HG03159 (cell line): ENCODE data around the gene GRPEL2.
"Not testable (repeated sequence)": the region's sequence is repeated elsewhere in the genome, so short reads cannot be mapped to it uniquely, and the experiment has no call there.

Source experiments
- ATAC-seq: cut with Tn5 transposase; IDR thresholded peaks from one replicate; pipeline ENCODE4 v1.9.1; 2021; ENCODE audit warnings: mild to moderate bottlenecking, moderate library complexity; ENCODE audit not compliant: unreplicated experiment

Gene GRPEL2

DNA sequence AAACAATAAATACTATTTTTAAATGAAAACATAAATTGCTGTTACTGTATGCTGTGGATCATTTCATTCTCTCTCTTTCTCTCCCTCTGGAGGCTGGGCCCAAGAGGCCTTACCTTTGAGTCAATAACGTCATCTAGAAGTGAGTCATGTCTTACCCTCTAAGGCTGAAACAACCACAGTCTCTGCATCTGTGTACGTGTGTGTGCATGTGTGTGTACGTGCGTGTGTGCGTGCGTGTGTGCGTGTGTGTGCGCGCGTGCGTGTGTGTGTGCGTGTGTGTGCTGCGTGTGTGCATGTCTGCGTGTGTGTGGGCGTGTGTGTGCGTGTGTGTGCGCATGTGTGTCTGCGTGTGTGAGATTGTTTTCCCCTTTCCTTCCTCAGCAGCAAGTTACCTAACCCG is 47.4 kb downstream of the GRPEL2 start:
- no peak for ATAC-seq

DNA sequence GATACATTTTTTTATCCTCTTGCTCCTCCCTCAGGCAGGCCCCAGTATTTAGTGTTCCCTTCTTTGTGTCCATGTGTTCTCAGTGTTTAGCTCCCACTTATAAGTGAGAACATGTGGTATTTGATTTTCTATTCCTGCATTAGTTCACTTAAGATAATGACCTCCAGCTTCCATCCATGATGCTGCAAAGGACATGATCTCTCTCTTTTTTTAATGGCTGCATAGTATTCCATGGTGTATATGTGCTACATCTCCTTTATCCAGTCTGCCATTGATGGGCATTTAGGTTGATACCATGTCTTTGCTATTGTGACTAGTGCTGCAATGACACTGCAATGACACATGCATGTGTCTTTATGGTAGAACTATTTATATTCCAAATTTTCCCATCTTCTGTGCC is 49.7 kb downstream of the GRPEL2 start:
- ATAC-seq = not testable (repeated sequence)

DNA sequence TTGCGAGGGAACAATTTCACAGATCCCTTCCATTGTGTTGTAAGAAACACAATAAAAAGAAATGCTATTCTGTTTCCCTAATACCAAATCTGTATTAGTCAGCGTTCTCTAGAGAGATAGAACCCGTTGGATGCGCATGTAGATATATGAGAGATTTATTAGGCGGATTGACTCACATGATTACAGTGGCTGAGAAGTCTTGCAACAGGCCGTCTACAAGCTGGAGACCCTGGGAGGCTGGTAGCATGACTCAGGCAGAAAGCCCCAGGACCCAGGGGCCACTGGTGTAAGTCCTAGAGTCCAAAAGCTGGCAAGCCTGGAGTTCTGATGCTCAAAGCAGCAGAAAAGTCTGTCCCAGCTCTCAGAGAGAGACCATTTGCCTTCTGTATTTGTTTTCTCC is 52.2 kb downstream of the GRPEL2 start:
- ATAC-seq = no peak

DNA sequence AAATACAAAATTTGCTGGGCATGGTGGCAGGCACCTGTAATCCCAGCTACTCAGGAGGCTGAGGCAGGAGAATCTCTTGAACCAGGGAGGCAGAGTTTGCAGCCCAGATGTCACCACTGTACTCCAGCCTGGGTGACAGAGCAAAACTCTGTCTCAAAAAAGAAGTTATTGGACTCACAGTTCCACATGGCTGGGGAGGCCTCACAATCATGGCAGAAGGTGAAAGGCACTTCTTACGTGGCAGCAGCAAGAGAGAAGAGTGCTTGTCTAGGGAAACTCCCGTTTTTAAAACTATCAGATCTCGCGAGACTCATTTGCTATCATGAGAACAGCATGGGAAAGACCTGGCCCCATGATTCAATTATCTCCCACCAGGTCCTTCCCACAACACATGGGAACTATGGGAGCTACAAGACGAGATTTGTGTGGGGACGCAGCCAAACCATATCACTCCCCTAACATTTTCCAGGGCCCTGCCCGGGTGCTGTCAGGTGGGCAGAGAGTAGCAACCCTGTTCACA is 53.5 kb downstream of the GRPEL2 start:
- ATAC-seq = not testable (repeated sequence)

DNA sequence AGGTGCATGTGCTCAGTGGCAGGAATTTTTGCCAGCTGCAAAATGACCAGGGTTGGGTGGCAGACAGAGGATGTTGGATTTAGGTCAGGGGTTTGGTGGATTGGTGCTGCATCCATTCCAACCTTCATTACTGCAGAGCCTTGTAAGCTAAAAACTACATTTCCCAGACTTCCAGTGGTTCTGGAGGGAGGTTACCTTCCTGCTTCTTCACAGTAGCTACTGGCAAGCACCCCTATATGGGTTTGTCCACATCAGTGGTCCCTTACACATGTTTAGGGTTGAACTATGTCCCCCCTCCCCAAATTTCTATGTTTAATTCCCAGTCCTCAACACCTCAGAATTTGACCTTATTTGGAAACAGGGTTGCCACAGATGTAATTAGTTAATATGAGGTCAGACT is 54.5 kb downstream of the GRPEL2 start:
- ATAC-seq = no peak

DNA sequence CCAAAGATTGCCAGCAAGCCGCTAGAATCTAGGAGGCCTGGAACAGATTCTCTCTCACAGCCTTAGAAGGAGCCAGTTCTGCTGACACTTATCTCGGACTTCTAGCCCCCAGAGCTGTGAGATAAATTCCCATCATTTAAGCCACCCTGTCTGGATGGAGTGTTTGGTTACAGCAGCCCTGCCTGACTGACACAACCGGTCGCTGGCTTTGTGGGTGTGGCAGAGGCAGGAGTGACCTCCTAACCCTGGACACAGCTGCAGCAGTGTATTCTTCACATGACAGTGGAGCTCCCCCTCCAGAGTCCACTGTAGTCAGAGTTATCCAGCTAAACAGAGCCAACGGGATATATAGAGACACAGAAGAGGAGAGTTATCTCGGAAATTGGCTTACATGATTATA is 55.0 kb downstream of the GRPEL2 start:
- ATAC-seq = no peak

DNA sequence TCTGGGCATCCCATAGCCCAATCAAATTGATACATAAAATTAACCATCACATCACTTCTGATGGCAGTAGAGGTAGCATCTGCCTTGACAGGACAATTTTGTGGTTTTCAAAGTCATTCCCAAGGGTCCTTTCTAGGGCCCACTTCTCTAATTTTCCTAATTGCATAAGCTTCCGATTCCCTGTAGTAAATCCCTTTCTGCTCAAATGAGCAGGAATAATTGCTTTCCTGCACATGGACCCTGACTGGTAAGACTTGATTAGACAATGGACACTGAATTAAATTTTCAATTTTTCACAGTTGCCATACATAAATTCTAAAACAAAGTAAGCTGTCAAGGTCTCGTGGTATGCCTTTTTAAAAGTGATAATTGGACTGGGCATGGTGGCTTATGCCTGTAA is 55.8 kb downstream of the GRPEL2 start:
- no peak for ATAC-seq

DNA sequence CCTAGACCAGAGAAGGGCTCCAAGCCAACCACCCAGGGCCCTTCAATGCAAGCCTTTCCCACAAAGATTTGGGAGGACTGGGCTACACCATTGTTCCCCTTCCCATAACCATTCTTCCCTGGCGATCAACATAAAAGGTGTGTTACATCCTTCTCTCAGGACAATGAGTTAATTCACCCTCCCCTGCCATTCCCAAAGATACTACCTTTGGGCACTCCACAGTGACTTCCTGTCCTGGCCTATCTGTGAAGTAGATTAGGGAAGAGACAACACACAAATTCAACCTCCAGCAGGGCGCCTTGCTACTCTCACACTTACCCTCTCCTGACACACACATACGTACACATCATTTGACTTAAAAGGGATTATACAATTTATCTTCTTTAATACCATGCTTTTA is 57.0 kb downstream of the GRPEL2 start:
- ATAC-seq = no peak
